SW 1271 (cell line): ENCODE data around the gene SARNP.
"Not testable (repeated sequence)": the region's sequence is repeated elsewhere in the genome, so short reads cannot be mapped to it uniquely, and the experiment has no call there.

Source experiments
- DNase-seq, 2 experiments: peaks; one replicate each; lab custom pipeline; 2025; lab: John Stamatoyannopoulos, UW

Gene SARNP

GRCh38 chr12:55817345-55818139 lies at the start of gene SARNP, which contains the start of gene ORMDL2:
SARNP (minus strand) TSS chr12:55817724; CDS start chr12:55817701, 23 bp downstream.
ORMDL2 (plus strand) TSS chr12:55818041; CDS start chr12:55819000, 959 bp downstream.
- DNase-seq = peak; percentile 99 to 100

- not testable (repeated sequence) for DNase-seq
Observed at GRCh38 chr12:55866454-55867004, 49.0 kb upstream of the SARNP start.

GRCh38 chr12:55865327-55865726 lies 47.8 kb upstream of the SARNP start:
- no peak for DNase-seq

- not testable (repeated sequence) for DNase-seq
Observed at GRCh38 chr12:55862931-55863330, 45.4 kb upstream of the SARNP start.

GRCh38 chr12:55862286-55862685 lies 44.8 kb upstream of the SARNP start:
- DNase-seq = no peak

- no peak for DNase-seq
Observed at GRCh38 chr12:55861871-55862270, 44.3 kb upstream of the SARNP start.

- DNase-seq = no peak
Observed at GRCh38 chr12:55861396-55861795, 43.9 kb upstream of the SARNP start.

GRCh38 chr12:55852740-55853139 lies 35.2 kb upstream of the SARNP start:
- DNase-seq = no peak

GRCh38 chr12:55850893-55851292 lies 33.4 kb upstream of the SARNP start:
- DNase-seq = no peak

- DNase-seq = no peak
Observed at GRCh38 chr12:55850401-55850800, 32.9 kb upstream of the SARNP start.

GRCh38 chr12:55849616-55850343 lies 32.3 kb upstream of the SARNP start:
- no peak for DNase-seq

GRCh38 chr12:55847603-55848291 lies 30.2 kb upstream of the SARNP start:
- peak; percentile 60 to 75 for DNase-seq

- DNase-seq = peak in 1 of 2 experiments; percentile 6
Observed at GRCh38 chr12:55847033-55847432, 29.5 kb upstream of the SARNP start.

GRCh38 chr12:55845785-55846496 lies 28.4 kb upstream of the SARNP start:
- DNase-seq = no peak

- DNase-seq = no peak
Observed at GRCh38 chr12:55845361-55845760, 27.8 kb upstream of the SARNP start.

- no peak for DNase-seq
Observed at GRCh38 chr12:55844961-55845360, 27.4 kb upstream of the SARNP start.

GRCh38 chr12:55843431-55843830 lies 25.9 kb upstream of the SARNP start:
- DNase-seq = no peak

- DNase-seq = no peak
Observed at GRCh38 chr12:55842681-55843429, 25.3 kb upstream of the SARNP start, which contains the start of gene MMP19. MMP19 (minus strand) TSS chr12:55842936; CDS start chr12:55842830, 106 bp downstream.

GRCh38 chr12:55840581-55841351 lies 23.2 kb upstream of the SARNP start:
- DNase-seq = no peak
